Chondrocyte (in vitro differentiated cells): ENCODE results near the gene NLRP12. TPM values are rescaled to one million over a fixed set of nuclear protein-coding genes. Genes with fewer than 3 reads are reported as not detected.
A peak's percentile ranks its signal among the peaks of the same experiment; 100 is the strongest.
"Not testable (repeated sequence)": the region's sequence is repeated elsewhere in the genome, so short reads cannot be mapped to it uniquely, and the experiment has no call there.

Experiments used
- DNase-seq: peaks from one replicate; pipeline ENCODE4 v3.0.0; 2021; ENCODE audit warnings: mixed read lengths, low spot score
- H3K27ac Mint-ChIP-seq: one replicate; pipeline ENCODE4 v1.8.0; 2021; ENCODE audit warnings: mild to moderate bottlenecking, moderate library complexity, mixed read lengths; ENCODE audit not compliant: unreplicated experiment
- H3K27me3 Mint-ChIP-seq: 2 replicates; pipeline ENCODE4 v1.8.0; 2021; ENCODE audit warnings: low read depth, mixed read lengths
- H3K36me3 Mint-ChIP-seq: 2 replicates; pipeline ENCODE4 v1.8.0; 2021; ENCODE audit warnings: low read depth, mixed read lengths
- H3K4me1 Mint-ChIP-seq: 2 replicates; pipeline ENCODE4 v1.8.0; 2021; ENCODE audit warnings: low read depth, mild to moderate bottlenecking, mixed read lengths
- H3K4me3 Mint-ChIP-seq: one replicate; pipeline ENCODE4 v1.8.0; 2021; ENCODE audit warnings: mild to moderate bottlenecking, moderate library complexity, mixed read lengths; ENCODE audit not compliant: unreplicated experiment
- H3K9me3 Mint-ChIP-seq: 2 replicates; pipeline ENCODE4 v1.8.0; 2021; ENCODE audit warnings: low read depth, mixed read lengths
- total RNA-seq: library from RNA; stranded (reverse); gene quantifications from 3 replicates; pipeline ENCODE4 v1.2.1, GENCODE V29; 2021
- TF ChIP-seq, protein P1 (sequence below): fragments of 200-600 bp; sonication (generic); IDR thresholded peaks from 2 replicates; pipeline ENCODE4 v1.5.0; 2021; ENCODE audit warnings: antibody characterized with exemption, mild to moderate bottlenecking, moderate library complexity

Gene NLRP12
- total RNA-seq, 1 donor from 2014 or later, result not detected

DNA sequence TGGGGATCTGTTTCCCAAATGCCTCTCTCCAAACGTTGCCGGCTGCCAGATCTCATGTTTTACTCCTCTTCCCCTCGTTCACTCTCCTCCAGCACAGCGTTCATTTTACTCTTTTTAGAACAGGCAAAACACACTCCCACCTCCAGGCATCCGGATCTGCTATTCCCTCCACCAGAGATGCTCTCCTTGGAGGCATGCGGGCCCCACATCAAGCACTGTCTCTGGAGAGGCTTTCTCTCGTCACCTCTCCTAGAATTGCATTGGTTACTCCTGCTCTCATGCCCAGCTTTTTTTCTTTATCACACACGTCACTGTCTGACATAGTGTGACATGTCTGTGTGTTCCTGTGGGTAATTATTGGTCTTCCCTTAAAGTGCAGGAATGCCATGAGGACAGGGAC, 23.4 kb upstream of the NLRP12 start:
- Mint-ChIP-seq H3K27ac (no peak overlapping the region), H3K9me3 (no peaks in the 10 kb centered on the region), H3K4me3 (no peak overlapping the region), H3K4me1 (peaks cover 6% of the 10 kb centered on the region), H3K27me3 (peaks cover 5% of the 10 kb centered on the region), H3K36me3 (no peaks in the 10 kb centered on the region)
- TF ChIP-seq, protein P1, sequence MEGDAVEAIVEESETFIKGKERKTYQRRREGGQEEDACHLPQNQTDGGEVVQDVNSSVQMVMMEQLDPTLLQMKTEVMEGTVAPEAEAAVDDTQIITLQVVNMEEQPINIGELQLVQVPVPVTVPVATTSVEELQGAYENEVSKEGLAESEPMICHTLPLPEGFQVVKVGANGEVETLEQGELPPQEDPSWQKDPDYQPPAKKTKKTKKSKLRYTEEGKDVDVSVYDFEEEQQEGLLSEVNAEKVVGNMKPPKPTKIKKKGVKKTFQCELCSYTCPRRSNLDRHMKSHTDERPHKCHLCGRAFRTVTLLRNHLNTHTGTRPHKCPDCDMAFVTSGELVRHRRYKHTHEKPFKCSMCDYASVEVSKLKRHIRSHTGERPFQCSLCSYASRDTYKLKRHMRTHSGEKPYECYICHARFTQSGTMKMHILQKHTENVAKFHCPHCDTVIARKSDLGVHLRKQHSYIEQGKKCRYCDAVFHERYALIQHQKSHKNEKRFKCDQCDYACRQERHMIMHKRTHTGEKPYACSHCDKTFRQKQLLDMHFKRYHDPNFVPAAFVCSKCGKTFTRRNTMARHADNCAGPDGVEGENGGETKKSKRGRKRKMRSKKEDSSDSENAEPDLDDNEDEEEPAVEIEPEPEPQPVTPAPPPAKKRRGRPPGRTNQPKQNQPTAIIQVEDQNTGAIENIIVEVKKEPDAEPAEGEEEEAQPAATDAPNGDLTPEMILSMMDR, result no peak
- DNase-seq, result no peak

DNA sequence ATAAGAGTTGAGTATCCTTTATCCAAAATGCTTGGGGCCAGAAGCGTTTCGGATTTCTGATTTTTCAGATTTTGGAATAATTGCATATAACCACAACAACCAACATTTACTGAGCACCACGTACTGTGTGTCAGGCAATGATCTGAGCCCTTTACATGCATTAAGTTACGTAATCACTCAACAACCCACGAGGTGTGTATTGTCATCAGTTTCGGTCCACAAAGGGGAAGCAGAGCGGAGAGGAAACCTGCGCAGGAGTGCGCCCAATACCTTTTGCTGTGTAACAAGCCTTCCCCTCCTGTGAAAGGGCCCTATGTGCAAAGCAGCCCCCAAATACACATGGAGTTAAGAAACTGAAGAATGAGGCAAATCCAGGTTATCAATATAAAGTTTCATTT, 20.7 kb upstream of the NLRP12 start:
- Mint-ChIP-seq H3K9me3 (no peaks in the 10 kb centered on the region), H3K27me3 (peaks cover 5% of the 10 kb centered on the region), H3K4me3 (no peak overlapping the region), H3K4me1 (peaks cover 16% of the 10 kb centered on the region), H3K27ac (no peak overlapping the region), H3K36me3 (no peaks in the 10 kb centered on the region)
- TF ChIP-seq, protein P1, result no peak
- no peak for DNase-seq

DNA sequence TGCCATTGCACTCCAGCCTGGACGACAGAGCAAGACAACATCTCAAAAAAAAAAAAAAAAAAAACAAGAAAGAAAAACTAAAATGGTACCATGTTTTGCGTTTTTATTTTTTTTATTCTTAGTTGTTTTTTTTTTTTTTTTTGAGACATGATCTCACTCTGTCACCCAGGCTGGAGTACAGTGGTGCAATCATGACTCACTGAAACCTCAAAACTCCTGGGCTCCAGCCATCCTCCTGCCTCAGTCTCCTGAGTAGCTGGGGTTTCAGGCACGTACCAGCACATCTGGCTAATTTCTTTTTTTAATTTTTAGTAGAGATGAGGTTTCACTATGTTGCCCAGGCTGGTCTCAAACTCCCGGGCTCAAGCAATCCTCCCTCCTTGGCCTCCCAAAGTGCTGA, 16.8 kb upstream of the NLRP12 start:
- not testable (repeated sequence) for H3K4me1 Mint-ChIP-seq, H3K27me3 Mint-ChIP-seq, H3K36me3 Mint-ChIP-seq, H3K4me3 Mint-ChIP-seq, DNase-seq, H3K9me3 Mint-ChIP-seq
- H3K27ac Mint-ChIP-seq, result peak overlapping the region; percentile 8

DNA sequence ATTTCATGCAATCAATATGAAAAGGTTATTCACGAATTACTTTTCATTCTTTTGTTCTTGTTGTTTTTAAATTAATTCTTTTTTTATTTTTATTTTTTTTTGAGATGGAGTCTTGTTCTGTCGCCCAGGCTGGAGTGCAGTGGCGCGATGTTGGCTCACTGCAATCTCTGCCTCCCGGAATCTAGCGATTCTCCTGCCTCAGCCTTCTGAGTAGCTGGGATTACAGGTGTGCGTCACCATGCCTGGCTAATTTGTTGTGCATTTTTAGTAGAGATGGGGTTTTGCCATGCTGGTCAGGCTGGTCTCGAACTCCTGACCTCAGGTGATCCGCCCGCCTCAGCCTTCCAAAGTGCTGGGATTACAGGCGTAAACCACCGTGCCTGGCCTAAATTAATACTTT, 16.1 kb upstream of the NLRP12 start:
- H3K36me3 Mint-ChIP-seq, DNase-seq, H3K4me3 Mint-ChIP-seq, H3K27me3 Mint-ChIP-seq, H3K4me1 Mint-ChIP-seq, H3K9me3 Mint-ChIP-seq, H3K27ac Mint-ChIP-seq: not testable (repeated sequence)

DNA sequence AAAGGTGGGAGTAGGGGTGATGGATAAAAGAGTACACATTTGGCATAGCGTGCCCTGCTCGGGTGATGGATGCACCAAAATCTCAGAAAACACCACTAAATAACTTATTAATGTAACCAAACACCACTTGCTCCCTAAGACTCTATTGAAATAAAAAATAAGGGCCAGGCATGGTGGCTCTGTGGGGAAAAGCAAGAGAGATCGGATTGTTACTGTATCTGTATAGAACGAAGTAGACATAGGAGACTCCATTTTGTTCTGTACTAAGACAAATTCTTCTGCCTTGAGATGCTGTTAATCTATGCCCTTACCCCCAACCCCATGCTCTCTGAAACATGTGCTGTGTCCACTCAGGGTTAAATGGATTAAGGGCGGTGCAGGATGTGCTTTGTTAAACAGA, 14.3 kb upstream of the NLRP12 start:
- H3K27ac Mint-ChIP-seq, H3K36me3 Mint-ChIP-seq, H3K4me1 Mint-ChIP-seq, DNase-seq, H3K4me3 Mint-ChIP-seq, H3K9me3 Mint-ChIP-seq: not testable (repeated sequence)
- H3K27me3 Mint-ChIP-seq, result peaks cover 21% of the 10 kb centered on the region

DNA sequence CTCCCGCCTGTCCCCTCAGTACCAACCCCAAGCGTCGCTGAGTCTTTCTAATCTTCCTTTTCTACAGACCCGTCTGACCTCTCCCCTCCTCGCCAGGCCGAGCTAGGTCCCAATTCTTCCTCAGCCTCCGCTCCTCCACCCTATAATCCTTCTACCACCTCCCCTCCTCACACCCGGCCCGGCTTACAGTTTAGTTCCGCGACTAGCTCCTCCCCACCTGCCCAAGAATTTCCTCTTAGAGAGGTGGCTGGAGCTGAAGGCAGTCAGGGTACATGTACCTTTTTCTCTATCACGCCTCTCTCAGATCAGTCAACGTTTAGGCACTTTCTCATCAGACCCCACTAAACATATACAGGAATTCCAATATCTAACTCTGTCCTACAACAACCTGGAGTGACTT, 8.7 kb upstream of the NLRP12 start:
- H3K4me3 Mint-ChIP-seq, DNase-seq, H3K4me1 Mint-ChIP-seq, H3K27ac Mint-ChIP-seq, H3K9me3 Mint-ChIP-seq, H3K36me3 Mint-ChIP-seq: not testable (repeated sequence)
- H3K27me3 Mint-ChIP-seq, result peaks cover 56% of the 10 kb centered on the region

DNA sequence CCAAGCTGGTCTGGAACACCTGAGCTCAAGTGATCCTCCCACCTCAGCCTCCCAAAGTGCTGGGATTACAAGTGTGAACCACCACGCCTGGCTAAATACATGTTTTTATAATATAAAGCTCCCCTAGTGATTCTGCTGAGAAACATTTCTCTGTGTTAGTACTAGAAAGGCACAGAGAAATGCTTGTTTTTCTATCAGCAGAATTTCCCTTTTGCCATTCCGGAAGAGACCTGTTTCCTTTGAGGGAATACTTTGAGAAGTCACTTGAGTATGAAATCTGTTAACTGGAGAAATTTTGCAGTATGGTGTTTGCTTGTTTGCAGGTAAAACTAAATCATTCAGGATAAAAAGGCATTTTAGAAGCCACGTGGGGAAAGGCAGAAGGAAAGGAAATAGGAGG, 4.4 kb upstream of the NLRP12 start:
- H3K4me1 Mint-ChIP-seq, result no peaks in the 10 kb centered on the region
- TF ChIP-seq, protein P1, result no peak
- H3K27me3 Mint-ChIP-seq, result peaks cover 41% of the 10 kb centered on the region
- H3K4me3 Mint-ChIP-seq, result no peak overlapping the region
- H3K9me3 Mint-ChIP-seq, result no peaks in the 10 kb centered on the region
- no peak overlapping the region for H3K27ac Mint-ChIP-seq
- DNase-seq, result no peak
- no peaks in the 10 kb centered on the region for H3K36me3 Mint-ChIP-seq
